Measurements from ENCODE around the gene FAIM.
"Not testable (repeated sequence)": the region's sequence is repeated elsewhere in the genome, so short reads cannot be mapped to it uniquely, and the experiment has no call there.

GRCh38 chr3:138566293-138566692 is 42.3 kb upstream of the FAIM start:
- TF ChIP-seq, protein P1, sequence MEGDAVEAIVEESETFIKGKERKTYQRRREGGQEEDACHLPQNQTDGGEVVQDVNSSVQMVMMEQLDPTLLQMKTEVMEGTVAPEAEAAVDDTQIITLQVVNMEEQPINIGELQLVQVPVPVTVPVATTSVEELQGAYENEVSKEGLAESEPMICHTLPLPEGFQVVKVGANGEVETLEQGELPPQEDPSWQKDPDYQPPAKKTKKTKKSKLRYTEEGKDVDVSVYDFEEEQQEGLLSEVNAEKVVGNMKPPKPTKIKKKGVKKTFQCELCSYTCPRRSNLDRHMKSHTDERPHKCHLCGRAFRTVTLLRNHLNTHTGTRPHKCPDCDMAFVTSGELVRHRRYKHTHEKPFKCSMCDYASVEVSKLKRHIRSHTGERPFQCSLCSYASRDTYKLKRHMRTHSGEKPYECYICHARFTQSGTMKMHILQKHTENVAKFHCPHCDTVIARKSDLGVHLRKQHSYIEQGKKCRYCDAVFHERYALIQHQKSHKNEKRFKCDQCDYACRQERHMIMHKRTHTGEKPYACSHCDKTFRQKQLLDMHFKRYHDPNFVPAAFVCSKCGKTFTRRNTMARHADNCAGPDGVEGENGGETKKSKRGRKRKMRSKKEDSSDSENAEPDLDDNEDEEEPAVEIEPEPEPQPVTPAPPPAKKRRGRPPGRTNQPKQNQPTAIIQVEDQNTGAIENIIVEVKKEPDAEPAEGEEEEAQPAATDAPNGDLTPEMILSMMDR (IDR thresholded peaks at IDR 0.05 in 8 of 11, conservative IDR thresholded peaks at IDR 0.05 in 3 of 11) = not testable (repeated sequence)
- not testable (repeated sequence) for TF ChIP-seq POLR2AphosphoS5 (IDR thresholded peaks at IDR 0.05)
